Parathyroid adenoma (tissue), 2 donors: Measurements from ENCODE around the gene UMPS.

Source experiments
- H2AFZ ChIP-seq: fragments of 300-600 bp; sonication (generic); one replicate; pipeline ENCODE4 v1.7.0; 2017; ENCODE audit warnings: antibody characterized with exemption, mild to moderate bottlenecking
- H3K27ac ChIP-seq: fragments of 300-600 bp; sonication (generic); one replicate; pipeline ENCODE4 v1.7.0; 2017
- H3K27me3 ChIP-seq: fragments of 300-600 bp; sonication (generic); one replicate; pipeline ENCODE4 v1.7.0; 2017; ENCODE audit warnings: low read length; ENCODE audit not compliant: control insufficient read depth, insufficient read depth
- H3K36me3 ChIP-seq: fragments of 300-600 bp; sonication (generic); one replicate; pipeline ENCODE4 v1.7.0; 2017; ENCODE audit warnings: low read length; ENCODE audit not compliant: control insufficient read depth, insufficient read depth
- H3K4me1 ChIP-seq: fragments of 300-600 bp; sonication (generic); one replicate; pipeline ENCODE4 v1.7.0; 2017; ENCODE audit warnings: control low read depth
- H3K4me2 ChIP-seq: fragments of 300-600 bp; sonication (generic); one replicate; pipeline ENCODE4 v1.7.0; 2017; ENCODE audit warnings: low read length
- H3K4me3 ChIP-seq: fragments of 300-600 bp; sonication (generic); one replicate; pipeline ENCODE4 v1.7.0; 2017; ENCODE audit warnings: low read depth, low read length
- H3K79me2 ChIP-seq: fragments of 300-600 bp; sonication (generic); one replicate; pipeline ENCODE4 v1.7.0; 2017; ENCODE audit warnings: control low read depth
- H3K9ac ChIP-seq: fragments of 300-600 bp; sonication (generic); one replicate; pipeline ENCODE4 v1.7.0; 2017; ENCODE audit warnings: mild to moderate bottlenecking
- H3K9me3 ChIP-seq: fragments of 300-600 bp; sonication (generic); one replicate; pipeline ENCODE4 v1.7.0; 2017; ENCODE audit warnings: low read length; ENCODE audit not compliant: control insufficient read depth
- CTCF ChIP-seq: fragments of 300-600 bp; sonication (generic); IDR thresholded peaks from one replicate; pipeline ENCODE4 v1.7.0; 2017; ENCODE audit warnings: antibody characterized with exemption, mild to moderate bottlenecking
- donor health status: primary hyperparathyroidism.

UMPS gene

GRCh38 chr3:124767691-124768090 is 37.4 kb downstream of the UMPS start:
- Histone ChIP-seq H3K79me2 (no peaks in the 10 kb centered on the region), H3K27me3 (no peaks in the 10 kb centered on the region), H3K4me1 (peaks cover 24% of the 10 kb centered on the region), H3K4me3 (no peak overlapping the region), H3K9ac (no peak overlapping the region), H3K36me3 (no peaks in the 10 kb centered on the region), H3K27ac (no peak overlapping the region), H2AFZ (no peak overlapping the region), H3K9me3 (no peaks in the 10 kb centered on the region), H3K4me2 (no peak overlapping the region)
- no peak for TF ChIP-seq CTCF

- H3K27ac ChIP-seq, result no peak overlapping the region
- no peaks in the 10 kb centered on the region for H3K36me3 ChIP-seq
- no peak overlapping the region for H3K4me3 ChIP-seq
Measured at GRCh38 chr3:124768812-124769211, 38.6 kb downstream of the UMPS start.

GRCh38 chr3:124769462-124769861 is 39.2 kb downstream of the UMPS start:
- no peak overlapping the region for H2AFZ ChIP-seq
- no peak overlapping the region for H3K4me3 ChIP-seq
- H3K27me3 ChIP-seq, result no peaks in the 10 kb centered on the region
- no peaks in the 10 kb centered on the region for H3K36me3 ChIP-seq
- TF ChIP-seq CTCF, result no peak
- peaks cover 40% of the 10 kb centered on the region for H3K4me1 ChIP-seq
- no peaks in the 10 kb centered on the region for H3K79me2 ChIP-seq
- H3K4me2 ChIP-seq, result no peak overlapping the region
- H3K27ac ChIP-seq, result no peak overlapping the region
- H3K9me3 ChIP-seq, result no peaks in the 10 kb centered on the region
- H3K9ac ChIP-seq, result no peak overlapping the region

More at GRCh38 chr3:124768812-124769211, 38.6 kb downstream of the UMPS start:
- TF ChIP-seq CTCF, result peak; percentile 41
- no peaks in the 10 kb centered on the region for H3K27me3 ChIP-seq
- H3K79me2 ChIP-seq, result no peaks in the 10 kb centered on the region
- H2AFZ ChIP-seq, result no peak overlapping the region
- no peak overlapping the region for H3K9ac ChIP-seq
- H3K4me1 ChIP-seq, result peaks cover 35% of the 10 kb centered on the region
- no peak overlapping the region for H3K4me2 ChIP-seq
- no peaks in the 10 kb centered on the region for H3K9me3 ChIP-seq

GRCh38 chr3:124770336-124771082 is 40.3 kb downstream of the UMPS start:
- Histone ChIP-seq H3K9me3 (no peaks in the 10 kb centered on the region), H3K4me1 (peaks cover 50% of the 10 kb centered on the region), H3K27me3 (no peaks in the 10 kb centered on the region), H3K9ac (no peak overlapping the region), H3K4me2 (no peak overlapping the region), H2AFZ (peak overlapping the region; percentile 17), H3K79me2 (no peaks in the 10 kb centered on the region), H3K4me3 (no peak overlapping the region), H3K27ac (peak overlapping the region; percentile 91), H3K36me3 (no peaks in the 10 kb centered on the region)
- TF ChIP-seq CTCF, result no peak

GRCh38 chr3:124771083-124771445 is 40.8 kb downstream of the UMPS start:
- Histone ChIP-seq H2AFZ (no peak overlapping the region), H3K4me1 (peaks cover 56% of the 10 kb centered on the region), H3K27ac (peak overlapping the region; percentile 91)

More at GRCh38 chr3:124771083-124771445, 40.8 kb downstream of the UMPS start:
- H3K4me3 ChIP-seq, result no peak overlapping the region
- H3K79me2 ChIP-seq, result no peaks in the 10 kb centered on the region
- no peak for TF ChIP-seq CTCF
- no peaks in the 10 kb centered on the region for H3K9me3 ChIP-seq
- no peaks in the 10 kb centered on the region for H3K36me3 ChIP-seq
- H3K4me2 ChIP-seq, result no peak overlapping the region
- H3K27me3 ChIP-seq, result no peaks in the 10 kb centered on the region
- no peak overlapping the region for H3K9ac ChIP-seq
